K562 (cell line): ENCODE results near the gene ANKS3. TPM values are rescaled to one million over a fixed set of nuclear protein-coding genes. Genes with fewer than 3 reads are reported as not detected.

Experiments used
- ATAC-seq: fragments of 200-7000 bp; cut with Tn5 transposase; 3 replicates; pipeline ENCODE4 v1.9.1; 2020; ENCODE audit warnings: moderate library complexity
- BruUV-seq: library from RNA; stranded (reverse); fragments of 400-500 nt; replicated peaks from 2 replicates; lab custom pipeline; 2021; lab: Mats Ljungman, UMichigan
- CTCF ChIA-PET: fragments of 300-600 bp; formaldehyde crosslinking; extraction: SDS; loops from one replicate; lab custom pipeline; 2021; ENCODE audit warnings: low intra/inter-chr PET ratio; lab: Yijun Ruan, JAX
- POLR2A ChIA-PET: fragments of 300-600, 350-650 bp; sonication (Branson Sonifier 250); formaldehyde crosslinking; extraction: SDS; loops from one replicate; lab custom pipeline; 2021; ENCODE audit warnings: antibody characterized with exemption, inconsistent platforms; lab: Yijun Ruan, JAX
- DNase-seq, 4 experiments: peaks; one replicate each; pipeline versions ENCODE4 v3.0.0 to v3.0.0-alpha.2; 2011 to 2018; ENCODE audit warnings: low spot score in 3 of 4, mixed read lengths in 3 of 4; ENCODE audit errors: extremely low read depth in 1 of 4
- FAIRE-seq: peaks from 2 replicates; lab custom pipeline; 2011; peaks lifted over from hg19 to GRCh38; lab: Jason Lieb, UNC
- H2AFZ ChIP-seq: 2 replicates; pipeline ENCODE4 v1.6.0; 2011; ENCODE audit warnings: low read depth, low read length, control low read depth, inconsistent platforms
- H3K27ac ChIP-seq: fragments of 200-600 bp; 3 replicates; pipeline ENCODE4 v1.8.0; 2011; ENCODE audit warnings: low read depth, mild to moderate bottlenecking, control low read depth, inconsistent platforms, low read length, moderate library complexity, mixed read lengths; ENCODE audit errors: extremely low read depth
- H3K27me3 ChIP-seq, 2 experiments: fragments of 300-600 bp in 1 of 2; 2 replicates in 1 of 2; 3 replicates in 1 of 2; pipeline versions ENCODE4 v1.6.0 to v1.8.0; 2011; ENCODE audit warnings: inconsistent platforms in 2 of 2, low read length in 2 of 2, mild to moderate bottlenecking in 1 of 2, mixed read lengths in 1 of 2, moderate library complexity in 1 of 2; ENCODE audit not compliant: control insufficient read depth in 2 of 2, insufficient read depth in 2 of 2
- H3K36me3 ChIP-seq: fragments of 300-600 bp; 3 replicates; pipeline ENCODE4 v1.8.0; 2011; ENCODE audit warnings: mild to moderate bottlenecking, low read length, inconsistent platforms; ENCODE audit not compliant: control insufficient read depth, insufficient read depth
- H3K4me1 ChIP-seq, 2 experiments: fragments of 200-600 bp in 1 of 2; replicated peaks in 1 of 2; 2 replicates in 1 of 2; 3 replicates in 1 of 2; pipeline versions ENCODE4 v1.5.1 to v1.8.0; 2011; ENCODE audit warnings: inconsistent platforms in 2 of 2, low read length in 2 of 2, mild to moderate bottlenecking in 1 of 2, mixed read lengths in 1 of 2, moderate library complexity in 1 of 2; ENCODE audit not compliant: control insufficient read depth in 2 of 2, insufficient read depth in 2 of 2
- H3K4me2 ChIP-seq: 2 replicates; pipeline ENCODE4 v1.6.1; 2011; ENCODE audit warnings: low read length, control low read depth, inconsistent platforms, mixed read lengths; ENCODE audit not compliant: insufficient read depth
- H3K4me3 ChIP-seq: fragments of 200-600 bp; sonication (generic), shearing (Covaris generic); 2 replicates; pipeline ENCODE4 v1.5.1; 2016; ENCODE audit warnings: control low read depth, inconsistent platforms
- H3K79me2 ChIP-seq: fragments of 200-600 bp; 3 replicates; pipeline ENCODE4 v1.8.0; 2011; ENCODE audit warnings: low read length, inconsistent platforms; ENCODE audit not compliant: control insufficient read depth, insufficient read depth
- H3K9ac ChIP-seq, 2 experiments: 2 replicates each; pipeline versions ENCODE4 v1.6.0 to v1.6.1; 2011; ENCODE audit warnings: low read depth in 2 of 2, low read length in 2 of 2, control low read depth in 1 of 2, inconsistent platforms in 1 of 2, mild to moderate bottlenecking in 1 of 2, mixed read lengths in 1 of 2; ENCODE audit not compliant: insufficient read depth in 1 of 2
- H3K9me1 ChIP-seq: one replicate; pipeline ENCODE4 v1.6.0; 2011; ENCODE audit warnings: inconsistent platforms, mild to moderate bottlenecking, low read length, moderate library complexity; ENCODE audit not compliant: control insufficient read depth, insufficient read depth
- H3K9me3 ChIP-seq: replicated peaks from 2 replicates; pipeline ENCODE4 v1.5.1; 2011; ENCODE audit warnings: low read depth, low read length, inconsistent platforms; ENCODE audit not compliant: control insufficient read depth, insufficient read depth
- H4K20me1 ChIP-seq: replicated peaks from 2 replicates; pipeline ENCODE4 v1.6.1; 2011; ENCODE audit warnings: low read length, inconsistent platforms, mixed read lengths; ENCODE audit not compliant: control insufficient read depth, insufficient read depth
- POLR2G ChIP-seq: fragments of 200-400 bp; formaldehyde crosslinking; IDR thresholded peaks from 2 replicates; pipeline ENCODE4 v1.6.1; 2017; ENCODE audit warnings: low read depth, mild to moderate bottlenecking, antibody characterized with exemption, low read length, moderate library complexity
- ZBTB1 ChIP-seq: sonication (generic); formaldehyde crosslinking; IDR thresholded peaks from 2 replicates; pipeline ENCODE4 v1.8.1; 2023; ENCODE audit warnings: missing genetic modification reagents, low read depth, mild to moderate bottlenecking, borderline replicate concordance
- ZBTB7A ChIP-seq: IDR thresholded peaks from 2 replicates; pipeline ENCODE4 v1.6.1; 2011; ENCODE audit warnings: low read depth, mild to moderate bottlenecking, low read length, moderate library complexity, borderline replicate concordance; ENCODE audit not compliant: control insufficient read depth
- WGBS: fragments of 100-300 bp; shearing (Covaris generic); methylation state at CpG from one replicate; pipeline ENCODE4 v1.1.6; 2016; ENCODE audit warnings: low coverage, mixed read lengths; ENCODE audit not compliant: insufficient coverage; ENCODE audit errors: missing lambda C conversion rate; 5-methylcytosine and 5-hydroxymethylcytosine counted together
- in situ Hi-C: fragments of 300-500 bp; cut with MboI; formaldehyde crosslinking; loops from 4 replicates; pipeline ENCODE4 v1.15.0; 2018; ENCODE audit warnings: inconsistent platforms, mixed read lengths
- intact Hi-C: fragments of 100-400 bp; cut with micrococcal nuclease; formaldehyde crosslinking; loops from 2 replicates; pipeline ENCODE4 v1.14.2; 2022
- polyA plus RNA-seq, 8 experiments: library from polyadenylated mRNA; depleted of rRNA in 4 of 8; stranded (reverse) in 5 of 8; unstranded in 3 of 8; fragments of >200 nt; fragmentation: Nextera tagmentation in 2 of 8; fragmentation: Illumina TruSeq in 1 of 8; extraction: Ambion mirVana in 2 of 8; extraction: Trizol in 1 of 8; gene quantifications; 2 replicates each; pipeline versions ENCODE4 v1.2.1 to v1.2.3, GENCODE V29; 2011 to 2014; ENCODE audit warnings: inconsistent platforms in 1 of 8, missing spikeins in 1 of 8
- total RNA-seq, 7 experiments: library from RNA; depleted of rRNA in 6 of 7; stranded (reverse); fragments of >200 nt in 6 of 7; fragmentation: Illumina TruSeq in 2 of 7; extraction: Trizol in 2 of 7; gene quantifications; 2 replicates each; pipeline versions ENCODE4 v1.2.1 to v1.2.3, GENCODE V29; 2011 to 2021; ENCODE audit warnings: low replicate concordance in 1 of 7

The ANKS3 gene
- total and polyA plus RNA-seq, 9 of the 15 experiments (the other 6 are each of a cell fraction or from before 2014, with no cell fraction given), result 0.43 to 25.7 (median 14.8) TPM

DNA sequence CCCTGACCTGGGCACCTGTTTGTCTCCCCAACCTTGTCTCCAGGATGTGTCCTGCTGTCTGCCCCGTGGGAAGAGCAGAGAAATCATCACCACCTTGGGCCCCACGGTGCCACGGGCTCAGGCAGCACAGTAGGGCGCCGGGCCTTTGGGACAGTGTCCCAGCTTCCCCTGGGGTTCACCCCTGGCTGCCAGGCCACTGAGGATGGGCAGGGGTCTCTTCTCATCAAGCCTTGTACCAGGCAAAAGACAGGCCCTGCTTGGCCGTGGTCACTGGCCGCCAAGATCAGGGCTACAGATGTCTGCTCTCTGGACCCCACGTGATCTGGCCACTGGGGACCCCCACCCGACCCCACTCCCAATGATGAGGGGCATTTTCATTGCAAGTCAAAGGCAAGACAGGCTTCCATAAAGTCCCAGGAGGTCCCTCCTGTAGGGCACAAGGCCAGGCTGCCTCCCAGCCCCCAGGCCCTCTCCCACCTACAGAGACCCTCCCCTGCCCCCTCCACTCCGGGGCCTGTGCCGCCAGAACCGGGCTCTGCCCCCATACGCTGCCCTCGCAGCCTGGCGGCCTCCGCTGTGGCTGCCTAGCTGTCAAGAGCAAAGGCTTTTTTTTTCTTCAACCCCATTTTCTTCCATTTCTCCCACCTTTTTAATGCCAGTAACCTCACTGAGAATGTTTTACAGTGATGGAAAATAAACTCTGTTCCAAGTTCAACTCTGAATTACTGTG is 14.8 kb upstream of the ANKS3 start:
- in situ Hi-C loops (no loop called here), intact Hi-C loops (no loop called here)
- H3K4me1 ChIP-seq, result peaks cover 0 to 24% of the 10 kb centered on the region in 2 experiments; a peak in 2 of 5 replicates
- DNase-seq (no peak), FAIRE-seq (no peak), ATAC-seq (no peak)
- H3K4me2 ChIP-seq, result no peak overlapping the region
- WGBS, result 76% methylated on average over 4 of the region's 16 CpGs
- ChIA-PET POLR2A (interaction anchor here (1.1 kb wide), 1 partner anchor 12 kb away, joined by 5 read pairs; no protein-coding TSS in a partner anchor), CTCF (no interaction called here)
- no peak overlapping the region; a peak in 1 of 4 replicates for H3K9ac ChIP-seq
- BruUV-seq, result no TSS peak
- no peak overlapping the region for H3K27ac ChIP-seq
- TF ChIP-seq POLR2G, result peak; percentile 59
- TF ChIP-seq ZBTB7A, result 0 out of 2 replicates have a peak, but pooled peaks have one; percentile 28
- no peak for TF ChIP-seq ZBTB1 (CRISPR knock-in tag)
- no peak overlapping the region for H2AFZ ChIP-seq
- H3K4me3 ChIP-seq, result no peak overlapping the region
- no peaks in the 10 kb centered on the region for H3K9me3 ChIP-seq
- H3K9me1 ChIP-seq, result no peaks in the 10 kb centered on the region
- H3K27me3 ChIP-seq, result no peaks in the 10 kb centered on the region
- H3K79me2 ChIP-seq, result no peaks in the 10 kb centered on the region
- no peaks in the 10 kb centered on the region for H4K20me1 ChIP-seq
- peaks cover 34% of the 10 kb centered on the region; the same call in 2 of the 3 replicates for H3K36me3 ChIP-seq
